Thoracic aorta (tissue), 2 donors: ENCODE data around the gene CTDP1. TPM values are rescaled to one million over a fixed set of nuclear protein-coding genes. Genes with fewer than 3 reads are reported as not detected.

ENCODE experiments used
- ATAC-seq: fragments of 150-250 bp; one replicate; pipeline ENCODE4 v1.8.0; 2017; ENCODE audit warnings: low read depth; ENCODE audit not compliant: insufficient number of reproducible peaks, low FRiP score
- DNase-seq: peaks from one replicate; pipeline ENCODE4 v3.0.0-alpha.2; 2020; ENCODE audit warnings: low spot score
- H3K27ac ChIP-seq, 2 donors: fragments of 200-600 bp; sonication (generic); 1 replicate in 1 of 2; 2 replicates in 1 of 2; pipeline ENCODE4 v1.5.1; 2016; ENCODE audit warnings: mild to moderate bottlenecking in 2 of 2, moderate library complexity in 2 of 2
- H3K27me3 ChIP-seq: fragments of 200-600 bp; sonication (generic); replicated peaks from 2 replicates; pipeline ENCODE4 v1.6.0; 2016; ENCODE audit warnings: mild to moderate bottlenecking; ENCODE audit not compliant: insufficient read depth
- H3K36me3 ChIP-seq: fragments of 200-600 bp; sonication (generic); one replicate; pipeline ENCODE4 v1.5.1; 2016
- H3K4me1 ChIP-seq, 2 donors: fragments of 200-600 bp; sonication (generic); 1 replicate in 1 of 2; 2 replicates in 1 of 2; pipeline versions ENCODE4 v1.5.1 to v1.6.0; 2016; ENCODE audit warnings: low read depth in 2 of 2, mild to moderate bottlenecking in 1 of 2; ENCODE audit not compliant: control insufficient read depth in 1 of 2
- H3K4me3 ChIP-seq: fragments of 200-600 bp; sonication (generic); 2 replicates; pipeline ENCODE4 v1.5.1; 2016; ENCODE audit warnings: mild to moderate bottlenecking
- H3K9me3 ChIP-seq: fragments of 200-600 bp; sonication (generic); 2 replicates; pipeline ENCODE4 v1.5.1; 2016
- total RNA-seq, 2 donors: library from RNA; depleted of rRNA; stranded (reverse); fragments of >200 nt; gene quantifications; one replicate each; pipeline versions ENCODE4 v1.1.0 to v1.2.3, GENCODE V29; 2016
- TF ChIP-seq, protein P1 (sequence below): fragments of 200-600 bp; sonication (generic); IDR thresholded peaks from one replicate; pipeline ENCODE4 v1.5.1; 2019; ENCODE audit warnings: antibody characterized with exemption

Gene CTDP1
- total RNA-seq, 2 donors from 2014 or later = 25.0 to 28.0 TPM

DNA sequence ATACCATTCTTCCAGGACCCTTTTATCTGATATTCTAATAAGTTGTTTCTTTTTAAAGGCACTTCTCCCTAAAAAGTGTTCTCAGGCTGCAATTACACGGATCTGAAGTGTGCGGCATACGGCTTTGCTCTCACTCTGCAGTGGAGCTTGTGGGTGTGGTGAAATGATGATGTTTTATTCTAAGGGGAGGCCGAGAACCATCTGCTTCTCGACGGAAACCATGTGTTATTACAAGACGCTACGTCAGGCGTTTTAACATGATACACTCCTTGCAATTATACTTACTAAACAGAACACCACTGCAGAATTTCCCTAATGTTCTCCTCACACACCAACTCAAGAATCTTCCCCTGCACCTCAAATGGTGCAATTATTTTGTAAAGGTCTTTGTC, 34.9 kb upstream of the CTDP1 start:
- H3K27ac ChIP-seq = no peak overlapping the region
- ATAC-seq (no peak), DNase-seq (no peak)
- no peak overlapping the region for H3K4me3 ChIP-seq
- TF ChIP-seq, protein P1, sequence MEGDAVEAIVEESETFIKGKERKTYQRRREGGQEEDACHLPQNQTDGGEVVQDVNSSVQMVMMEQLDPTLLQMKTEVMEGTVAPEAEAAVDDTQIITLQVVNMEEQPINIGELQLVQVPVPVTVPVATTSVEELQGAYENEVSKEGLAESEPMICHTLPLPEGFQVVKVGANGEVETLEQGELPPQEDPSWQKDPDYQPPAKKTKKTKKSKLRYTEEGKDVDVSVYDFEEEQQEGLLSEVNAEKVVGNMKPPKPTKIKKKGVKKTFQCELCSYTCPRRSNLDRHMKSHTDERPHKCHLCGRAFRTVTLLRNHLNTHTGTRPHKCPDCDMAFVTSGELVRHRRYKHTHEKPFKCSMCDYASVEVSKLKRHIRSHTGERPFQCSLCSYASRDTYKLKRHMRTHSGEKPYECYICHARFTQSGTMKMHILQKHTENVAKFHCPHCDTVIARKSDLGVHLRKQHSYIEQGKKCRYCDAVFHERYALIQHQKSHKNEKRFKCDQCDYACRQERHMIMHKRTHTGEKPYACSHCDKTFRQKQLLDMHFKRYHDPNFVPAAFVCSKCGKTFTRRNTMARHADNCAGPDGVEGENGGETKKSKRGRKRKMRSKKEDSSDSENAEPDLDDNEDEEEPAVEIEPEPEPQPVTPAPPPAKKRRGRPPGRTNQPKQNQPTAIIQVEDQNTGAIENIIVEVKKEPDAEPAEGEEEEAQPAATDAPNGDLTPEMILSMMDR = no peak
- H3K9me3 ChIP-seq = no peaks in the 10 kb centered on the region
- peaks cover 0 to 3% of the 10 kb centered on the region in 2 donors for H3K4me1 ChIP-seq
- no peaks in the 10 kb centered on the region for H3K36me3 ChIP-seq
- no peaks in the 10 kb centered on the region for H3K27me3 ChIP-seq

DNA sequence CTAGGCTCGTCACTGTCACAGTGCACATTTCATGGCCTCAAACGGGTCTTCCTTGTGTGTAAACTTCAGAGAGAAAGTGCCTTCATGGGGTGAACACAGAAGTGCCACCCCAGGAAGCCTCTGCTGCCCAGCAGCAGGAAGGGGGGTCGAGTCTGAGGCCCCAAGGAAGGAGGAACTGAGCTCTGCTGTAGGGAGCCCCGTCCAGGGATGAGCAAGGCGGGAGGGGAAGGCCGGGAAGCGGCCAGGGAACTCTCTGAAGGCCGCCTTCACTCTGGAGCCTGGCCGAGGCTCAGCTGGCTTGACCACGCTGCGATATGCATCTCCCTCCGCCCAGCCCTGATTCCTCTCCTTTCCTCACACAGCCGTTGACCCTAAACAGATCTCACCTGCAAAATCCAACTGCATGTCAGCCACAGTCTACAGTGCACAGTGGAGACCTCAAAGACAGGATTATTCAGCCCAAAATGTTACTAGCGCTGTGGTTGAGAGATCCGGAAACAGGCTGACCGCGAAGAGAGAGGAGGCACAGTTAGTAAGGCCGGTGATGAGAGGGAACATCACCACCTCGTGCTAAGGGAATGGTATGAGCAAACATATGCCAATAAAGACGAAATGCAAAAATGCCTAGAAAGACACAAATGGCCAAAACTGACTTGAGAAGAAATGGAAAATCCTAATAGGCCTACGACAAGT, 34.2 kb upstream of the CTDP1 start:
- no peak for ATAC-seq
- DNase-seq = no peak

DNA sequence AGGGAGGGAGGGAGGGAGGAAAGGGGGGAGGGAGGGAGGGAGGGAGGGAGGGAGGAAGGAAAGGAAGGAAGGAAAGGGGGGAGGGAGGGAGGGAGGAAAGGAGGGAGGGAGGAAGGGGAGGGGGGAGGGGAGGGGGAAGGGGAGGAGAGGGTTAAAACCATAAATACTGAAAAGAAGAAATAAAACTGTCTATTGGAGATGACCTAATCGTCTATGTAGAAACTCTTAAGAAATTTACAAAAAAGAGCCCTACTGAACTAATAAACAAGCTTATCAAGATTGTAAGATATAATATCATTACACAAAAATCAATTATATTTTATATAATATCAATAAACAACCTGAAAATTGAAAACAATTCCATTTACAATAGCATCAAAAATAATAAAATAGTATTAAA, 32.3 kb upstream of the CTDP1 start:
- DNase-seq (no peak), ATAC-seq (no peak)
- TF ChIP-seq, protein P1 = no peak
- Histone ChIP-seq H3K36me3 (no peaks in the 10 kb centered on the region), H3K9me3 (no peaks in the 10 kb centered on the region), H3K27me3 (no peaks in the 10 kb centered on the region), H3K4me3 (no peak overlapping the region), H3K27ac (no peak overlapping the region), H3K4me1 (no peaks in the 10 kb centered on the region)

More for the DNA sequence above, 34.2 kb upstream of the CTDP1 start:
- Histone ChIP-seq H3K4me3 (no peak overlapping the region), H3K4me1 (no peaks in the 10 kb centered on the region), H3K9me3 (no peaks in the 10 kb centered on the region), H3K36me3 (no peaks in the 10 kb centered on the region), H3K27me3 (no peaks in the 10 kb centered on the region), H3K27ac (no peak overlapping the region)
- TF ChIP-seq, protein P1 = no peak

DNA sequence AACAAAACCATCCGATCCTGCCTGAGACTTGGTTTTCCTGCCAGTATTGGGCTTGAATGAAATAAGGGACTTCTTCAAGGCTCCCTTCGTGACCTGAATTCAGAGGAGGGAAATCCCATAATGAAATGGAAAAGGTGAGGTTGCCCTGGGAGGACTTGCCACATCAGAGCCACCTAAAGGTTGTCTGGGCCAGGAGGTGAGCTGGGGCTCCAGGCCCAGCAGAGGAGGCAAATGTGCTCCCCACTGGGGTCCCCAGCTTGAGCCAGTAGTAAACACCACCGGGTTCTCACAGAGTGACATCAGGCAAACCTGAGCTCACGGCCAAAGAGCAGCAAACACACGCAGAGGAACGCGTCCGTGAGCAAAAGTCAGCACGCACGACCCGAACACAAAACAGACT, 28.6 kb upstream of the CTDP1 start:
- Histone ChIP-seq H3K27me3 (no peaks in the 10 kb centered on the region), H3K36me3 (no peaks in the 10 kb centered on the region), H3K4me3 (no peak overlapping the region), H3K27ac (no peak overlapping the region), H3K9me3 (no peaks in the 10 kb centered on the region), H3K4me1 (no peaks in the 10 kb centered on the region)
- ATAC-seq = no peak
- TF ChIP-seq, protein P1 = no peak
- DNase-seq = no peak

DNA sequence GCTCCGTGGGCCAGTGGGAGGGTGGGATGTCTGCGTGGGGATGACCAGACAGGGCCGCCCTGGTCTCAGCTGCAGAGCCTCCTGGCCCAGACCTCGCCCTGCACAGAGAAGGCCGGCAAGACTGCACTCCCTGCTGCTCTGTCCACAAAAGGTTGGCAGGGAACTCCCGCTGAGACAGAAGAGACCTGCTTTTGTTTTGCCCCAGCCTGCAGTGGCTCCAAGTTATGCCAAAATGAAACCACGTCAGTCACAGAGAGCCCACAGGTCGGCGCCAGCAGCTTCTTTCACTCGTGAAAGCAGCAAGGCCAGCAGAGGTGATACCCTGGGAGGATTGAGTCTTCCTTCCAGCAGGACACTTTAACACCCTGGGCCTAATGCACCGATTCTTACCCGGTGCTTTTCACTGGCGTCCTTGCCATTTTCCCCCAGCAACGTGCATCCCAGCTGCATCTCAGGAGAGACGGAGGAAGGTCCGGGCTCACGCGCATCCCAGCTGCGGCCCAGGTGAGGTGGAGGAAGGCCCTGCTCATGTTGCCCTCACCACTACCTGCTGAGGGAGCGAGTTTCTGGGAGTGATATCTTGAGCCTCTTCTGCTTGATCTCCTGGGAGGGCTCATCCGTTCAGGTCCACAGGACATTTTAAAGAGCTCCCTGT, 22.1 kb upstream of the CTDP1 start:
- Histone ChIP-seq H3K27me3 (no peaks in the 10 kb centered on the region), H3K9me3 (no peaks in the 10 kb centered on the region), H3K4me1 (no peaks in the 10 kb centered on the region), H3K36me3 (no peaks in the 10 kb centered on the region), H3K4me3 (no peak overlapping the region), H3K27ac (no peak overlapping the region)
- DNase-seq = no peak
- ATAC-seq = no peak
- TF ChIP-seq, protein P1 = no peak
